H9 (cell line): Measurements from ENCODE around the gene NCEH1. TPM values are rescaled to one million over a fixed set of nuclear protein-coding genes. Genes with fewer than 3 reads are reported as not detected.

ENCODE experiments used
- DNase-seq: peaks from one replicate; pipeline ENCODE4 v3.0.0-alpha.2; 2017
- H2AFZ ChIP-seq: one replicate; pipeline ENCODE4 v1.6.1; 2013; ENCODE audit warnings: mild to moderate bottlenecking, low read length, control low read depth, moderate library complexity
- H2AK5ac ChIP-seq: 2 replicates; pipeline ENCODE4 v1.6.1; 2013; ENCODE audit warnings: low read length, control low read depth, mixed read lengths; ENCODE audit not compliant: insufficient read length
- H2BK120ac ChIP-seq: one replicate; pipeline ENCODE4 v1.6.1; 2013; ENCODE audit warnings: low read depth, mild to moderate bottlenecking, low read length, control low read depth, inconsistent platforms; ENCODE audit not compliant: poor library complexity, severe bottlenecking
- H2BK12ac ChIP-seq: 2 replicates; pipeline ENCODE4 v1.6.1; 2013; ENCODE audit warnings: low read length, control low read depth, mixed read lengths, low read depth; ENCODE audit not compliant: insufficient read length
- H2BK15ac ChIP-seq: 2 replicates; pipeline ENCODE4 v1.6.1; 2013; ENCODE audit warnings: low read depth, low read length, control low read depth
- H2BK20ac ChIP-seq: one replicate; pipeline ENCODE4 v1.6.1; 2013; ENCODE audit warnings: low read depth, mild to moderate bottlenecking, low read length, control low read depth, inconsistent platforms; ENCODE audit not compliant: poor library complexity, severe bottlenecking
- H2BK5ac ChIP-seq: 2 replicates; pipeline ENCODE4 v1.6.1; 2013; ENCODE audit warnings: low read length, control low read depth, mixed read lengths; ENCODE audit not compliant: insufficient read length
- H3K14ac ChIP-seq: 2 replicates; pipeline ENCODE4 v1.6.1; 2013; ENCODE audit warnings: low read length, control low read depth; ENCODE audit not compliant: insufficient read depth
- H3K18ac ChIP-seq: 2 replicates; pipeline ENCODE4 v1.6.1; 2013; ENCODE audit warnings: low read depth, mild to moderate bottlenecking, mixed read lengths, low read length, control low read depth; ENCODE audit not compliant: insufficient read length
- H3K23ac ChIP-seq: 2 replicates; pipeline ENCODE4 v1.6.1; 2013; ENCODE audit warnings: low read length, control low read depth, mixed read lengths, low read depth; ENCODE audit not compliant: insufficient read length
- H3K23me2 ChIP-seq: 2 replicates; pipeline ENCODE4 v1.6.1; 2013; ENCODE audit warnings: low read depth, mild to moderate bottlenecking, mixed read lengths, low read length, control low read depth; ENCODE audit not compliant: insufficient read length, poor library complexity, severe bottlenecking
- H3K27ac ChIP-seq: 2 replicates; pipeline ENCODE4 v1.5.1; 2013; ENCODE audit warnings: low read length, control low read depth, mixed read lengths, low read depth; ENCODE audit not compliant: insufficient read length
- H3K27me3 ChIP-seq: 2 replicates; pipeline ENCODE4 v1.6.1; 2013; ENCODE audit warnings: low read length, control low read depth, inconsistent platforms; ENCODE audit not compliant: insufficient read depth
- H3K4ac ChIP-seq: 2 replicates; pipeline ENCODE4 v1.6.1; 2013; ENCODE audit warnings: low read depth, mild to moderate bottlenecking, control low read depth, inconsistent platforms, low read length, moderate library complexity
- H3K4me1 ChIP-seq: 2 replicates; pipeline ENCODE4 v1.6.1; 2013; ENCODE audit warnings: low read length, control low read depth, inconsistent platforms; ENCODE audit not compliant: insufficient read depth
- H3K4me2 ChIP-seq: 2 replicates; pipeline ENCODE4 v1.6.1; 2013; ENCODE audit warnings: low read length, control low read depth, mixed read lengths; ENCODE audit not compliant: insufficient read length, insufficient read depth
- H3K56ac ChIP-seq: 2 replicates; pipeline ENCODE4 v1.6.1; 2013; ENCODE audit warnings: low read depth, mild to moderate bottlenecking, mixed read lengths, low read length, control low read depth; ENCODE audit not compliant: insufficient read length
- H3K79me1 ChIP-seq: 2 replicates; pipeline ENCODE4 v1.6.1; 2013; ENCODE audit warnings: low read depth, mild to moderate bottlenecking, moderate library complexity, low read length, control low read depth, inconsistent platforms; ENCODE audit not compliant: insufficient read depth, poor library complexity, severe bottlenecking
- H3K79me2 ChIP-seq: 2 replicates; pipeline ENCODE4 v1.6.1; 2013; ENCODE audit warnings: low read length, control low read depth, inconsistent platforms; ENCODE audit not compliant: insufficient read depth
- H3K9ac ChIP-seq: 2 replicates; pipeline ENCODE4 v1.6.1; 2013; ENCODE audit warnings: low read length, control low read depth, mixed read lengths; ENCODE audit not compliant: insufficient read length; ENCODE audit errors: extremely low read depth
- H3K9me3 ChIP-seq: one replicate; pipeline ENCODE4 v1.6.1; 2013; ENCODE audit warnings: low read depth, low read length, inconsistent platforms; ENCODE audit not compliant: control insufficient read depth
- H3T11ph ChIP-seq: one replicate; pipeline ENCODE4 v1.6.1; 2013; ENCODE audit warnings: mild to moderate bottlenecking, low read length, control low read depth, inconsistent platforms
- H4K20me1 ChIP-seq: one replicate; pipeline ENCODE4 v1.6.1; 2013; ENCODE audit not compliant: control insufficient read depth, insufficient read length, insufficient read depth
- H4K5ac ChIP-seq: 2 replicates; pipeline ENCODE4 v1.6.1; 2013; ENCODE audit warnings: low read depth, mild to moderate bottlenecking, mixed read lengths, low read length, control low read depth; ENCODE audit not compliant: insufficient read length
- H4K8ac ChIP-seq: replicated peaks from 2 replicates; pipeline ENCODE4 v1.6.1; 2013; ENCODE audit warnings: low read length, control low read depth, mixed read lengths, low read depth; ENCODE audit not compliant: insufficient read length
- H4K91ac ChIP-seq: 2 replicates; pipeline ENCODE4 v1.6.1; 2013; ENCODE audit warnings: low read depth, mild to moderate bottlenecking, moderate library complexity, mixed read lengths, low read length, control low read depth; ENCODE audit not compliant: insufficient read length
- H3K27ac Mint-ChIP-seq, 3 experiments: 2 replicates in 2 of 3; 3 replicates in 1 of 3; pipeline ENCODE4 v1.8.0; 2020 to 2021; ENCODE audit warnings: mixed read lengths in 3 of 3, mild to moderate bottlenecking in 1 of 3, moderate library complexity in 1 of 3
- H3K27me3 Mint-ChIP-seq: 2 replicates; pipeline ENCODE4 v1.8.0; 2021; ENCODE audit warnings: low read depth, mild to moderate bottlenecking, moderate library complexity, mixed read lengths
- H3K36me3 Mint-ChIP-seq, 3 experiments: 2 replicates in 2 of 3; 3 replicates in 1 of 3; pipeline ENCODE4 v1.8.0; 2020 to 2021; ENCODE audit warnings: low read depth in 3 of 3, mixed read lengths in 3 of 3; ENCODE audit not compliant: insufficient read depth in 1 of 3
- H3K4me1 Mint-ChIP-seq, 2 experiments: 2 replicates each; pipeline ENCODE4 v1.8.0; 2020; ENCODE audit warnings: mixed read lengths in 2 of 2
- H3K4me3 Mint-ChIP-seq, 2 experiments: 2 replicates in 1 of 2; 3 replicates in 1 of 2; pipeline ENCODE4 v1.8.0; 2020 to 2021; ENCODE audit warnings: mild to moderate bottlenecking in 2 of 2, mixed read lengths in 2 of 2, moderate library complexity in 1 of 2
- H3K9me3 Mint-ChIP-seq, 2 experiments: 2 replicates in 1 of 2; 3 replicates in 1 of 2; pipeline ENCODE4 v1.8.0; 2020; ENCODE audit warnings: mild to moderate bottlenecking in 2 of 2, mixed read lengths in 2 of 2, moderate library complexity in 1 of 2
- CTCF ChIP-seq: fragments of 200-600 bp; sonication (generic); conservative IDR thresholded peaks from 3 replicates; pipeline ENCODE4 v1.8.0; 2021; ENCODE audit warnings: antibody characterized with exemption, mild to moderate bottlenecking
- WGBS: extraction: QIAGEN DNeasy Blood & Tissue Kit; methylation state at CpG from one replicate; pipeline ENCODE4 v1.1.7; 2013; ENCODE audit warnings: missing lambda C conversion rate, low lambda C conversion rate, mixed read lengths; ENCODE audit not compliant: insufficient read length; ENCODE audit errors: extremely low coverage; 5-methylcytosine and 5-hydroxymethylcytosine counted together
- total RNA-seq: library from RNA; stranded (reverse); gene quantifications from 2 replicates; pipeline ENCODE4 v1.2.1, GENCODE V29; 2021

NCEH1 gene
- total RNA-seq, 1 experiment from 2014 or later, result 2.3 TPM

GRCh38 chr3:172750069-172750367 lies 39.2 kb upstream of the NCEH1 start:
- no peak overlapping the region for H2AFZ ChIP-seq
- Mint-ChIP-seq H3K36me3 (peaks cover 12 to 27% (median 21%) of the 10 kb centered on the region in 3 experiments), H3K4me3 (peak overlapping the region; percentile 96), H3K27ac (peak overlapping the region; percentile 90 to 100 (median 98)), H3K27me3 (no peaks in the 10 kb centered on the region), H3K4me1 (peaks cover 29 to 39% of the 10 kb centered on the region in 2 experiments), H3K9me3 (no peaks in the 10 kb centered on the region)
- H3K18ac ChIP-seq, result peak overlapping the region; percentile 96
- peak overlapping the region; percentile 89; the same call in 1 of the 2 replicates for H3K14ac ChIP-seq
- H3K79me1 ChIP-seq, result peaks cover 11% of the 10 kb centered on the region
- H3K9ac ChIP-seq, result peak overlapping the region; percentile 33
- TF ChIP-seq CTCF, result no peak
- peaks cover 3% of the 10 kb centered on the region for H3K23me2 ChIP-seq
- H2BK20ac ChIP-seq, result peak overlapping the region; percentile 26
- H3K79me2 ChIP-seq, result peaks cover 25% of the 10 kb centered on the region; the same call in 1 of the 2 replicates
- no peak overlapping the region for H2BK15ac ChIP-seq
- H3K4me1 ChIP-seq, result peaks cover 4% of the 10 kb centered on the region; the same call in 1 of the 2 replicates
- H2AK5ac ChIP-seq, result no peak overlapping the region
- WGBS, result no CpG with 5 or more reads among the region's 9 CpGs
- no peaks in the 10 kb centered on the region for H4K20me1 ChIP-seq
- no peaks in the 10 kb centered on the region for H3K9me3 ChIP-seq
- H3K27me3 ChIP-seq, result no peaks in the 10 kb centered on the region
- H4K5ac ChIP-seq, result no peak overlapping the region
- H3K4ac ChIP-seq, result peak overlapping the region; percentile 13; the same call in 1 of the 2 replicates
- H3T11ph ChIP-seq, result peak overlapping the region; percentile 92
- H4K91ac ChIP-seq, result no peak overlapping the region
- DNase-seq, result no peak
- H3K56ac ChIP-seq, result no peak overlapping the region
- no peak overlapping the region for H4K8ac ChIP-seq
- H2BK12ac ChIP-seq, result no peak overlapping the region
- H3K27ac ChIP-seq, result peak overlapping the region; percentile 41
- H2BK5ac ChIP-seq, result no peak overlapping the region
- peak overlapping the region; percentile 74 for H2BK120ac ChIP-seq
- H3K23ac ChIP-seq, result no peak overlapping the region
- H3K4me2 ChIP-seq, result peak overlapping the region; percentile 53
